HG03097 (cell line): ENCODE results near the gene PIGZ.

Experiments
- ATAC-seq: cut with Tn5 transposase; IDR thresholded peaks from one replicate; pipeline ENCODE4 v1.9.1; 2021; ENCODE audit not compliant: unreplicated experiment, low FRiP score

The PIGZ gene

GRCh38 chr3:196968233-196969133, at the start of gene PIGZ:
TSS of gene PIGZ (minus strand) at chr3:196968833. CDS start at chr3:196952031, 16,802 bp downstream.
- ATAC-seq, result peak; percentile 44

- no peak for ATAC-seq
These were observed 48.4 kb upstream of the PIGZ start for GRCh38 chr3:197017003-197017402.

GRCh38 chr3:197015790-197016736, 47.4 kb upstream of the PIGZ start:
- ATAC-seq, result no peak

GRCh38 chr3:197014942-197015575, 46.4 kb upstream of the PIGZ start:
- ATAC-seq, result no peak

GRCh38 chr3:197014024-197014423, 45.4 kb upstream of the PIGZ start:
- no peak for ATAC-seq

- ATAC-seq, result no peak
These were observed 43.9 kb upstream of the PIGZ start for GRCh38 chr3:197012540-197012883.

GRCh38 chr3:197011780-197012539, 43.3 kb upstream of the PIGZ start:
- no peak for ATAC-seq

GRCh38 chr3:197010556-197011351, 42.1 kb upstream of the PIGZ start:
- ATAC-seq, result no peak

GRCh38 chr3:197009532-197010019, 40.9 kb upstream of the PIGZ start:
- no peak for ATAC-seq

- ATAC-seq, result no peak
These were observed 40.0 kb upstream of the PIGZ start for GRCh38 chr3:197008436-197009209.

- no peak for ATAC-seq
These were observed 39.3 kb upstream of the PIGZ start for GRCh38 chr3:197007953-197008352.

GRCh38 chr3:197007296-197007940, 38.8 kb upstream of the PIGZ start:
- no peak for ATAC-seq

GRCh38 chr3:197006860-197007259, 38.2 kb upstream of the PIGZ start:
- ATAC-seq, result no peak

- ATAC-seq, result no peak
These were observed 37.8 kb upstream of the PIGZ start for GRCh38 chr3:197006446-197006845.

- ATAC-seq, result no peak
These were observed 35.1 kb upstream of the PIGZ start for GRCh38 chr3:197003461-197004385.

- ATAC-seq, result peak; percentile 66
These were observed 34.2 kb upstream of the PIGZ start for GRCh38 chr3:197002701-197003454.
